Tibial nerve (tissue), 4 donors: ENCODE results near the gene AGPS. TPM values are rescaled to one million over a fixed set of nuclear protein-coding genes. Genes with fewer than 3 reads are reported as not detected.
A peak's percentile ranks its signal among the peaks of the same experiment; 100 is the strongest.

Experiments used
- DNase-seq, 2 donors: peaks; one replicate each; pipeline ENCODE4 v3.0.0-alpha.2; 2019; ENCODE audit warnings: low spot score in 2 of 2
- H3K27ac ChIP-seq, 4 donors: fragments of 200-600 bp; sonication (generic) in 3 of 4; one replicate each; pipeline ENCODE4 v1.5.1; 2017 to 2019; ENCODE audit warnings: mild to moderate bottlenecking in 1 of 4
- H3K27me3 ChIP-seq, 2 donors: fragments of 200-600 bp; sonication (generic) in 1 of 2; one replicate each; pipeline versions ENCODE4 v1.5.1 to v1.6.0; 2017 to 2019
- H3K36me3 ChIP-seq, 3 donors: fragments of 200-600 bp; sonication (generic); one replicate each; pipeline ENCODE4 v1.5.1; 2018 to 2019
- H3K4me1 ChIP-seq, 4 donors: fragments of 200-600 bp; sonication (generic) in 3 of 4; one replicate each; pipeline ENCODE4 v1.5.1; 2017 to 2019
- H3K4me3 ChIP-seq, 4 donors: fragments of 200-600 bp; sonication (generic) in 3 of 4; one replicate each; pipeline ENCODE4 v1.5.1; 2017 to 2019; ENCODE audit warnings: mild to moderate bottlenecking in 1 of 4, moderate library complexity in 1 of 4
- H3K9me3 ChIP-seq, 4 donors: fragments of 200-600 bp; sonication (generic) in 3 of 4; one replicate each; pipeline ENCODE4 v1.5.1; 2017 to 2019
- CTCF ChIP-seq, 5 experiments: fragments of 200-600 bp in 3 of 5; fragments of 450-650 bp in 2 of 5; sonication (generic) in 3 of 5; IDR thresholded peaks; one replicate each; pipeline ENCODE4 v1.5.1; 2016 to 2019; ENCODE audit warnings: antibody characterized with exemption in 5 of 5, mild to moderate bottlenecking in 3 of 5, moderate library complexity in 2 of 5
- EP300 ChIP-seq, 2 donors: sonication (generic); formaldehyde crosslinking; IDR thresholded peaks; one replicate each; pipeline ENCODE4 v1.6.1; 2017; ENCODE audit warnings: antibody characterized with exemption in 2 of 2, mild to moderate bottlenecking in 1 of 2
- POLR2A ChIP-seq, 2 donors: fragments of 450-650 bp; IDR thresholded peaks; one replicate each; pipeline ENCODE4 v1.6.1; 2017; ENCODE audit warnings: antibody characterized with exemption in 2 of 2, mild to moderate bottlenecking in 2 of 2, moderate library complexity in 2 of 2
- WGBS, 2 donors: methylation state at CpG; one replicate each; pipeline ENCODE4 v1.1.5; 2018; 5-methylcytosine and 5-hydroxymethylcytosine counted together
- total RNA-seq, 4 donors: library from RNA; depleted of rRNA; stranded (reverse); fragments of >200 nt; gene quantifications; one replicate each; pipeline ENCODE4 v1.1.0, GENCODE V29; 2016

AGPS gene
- total RNA-seq, 4 donors from 2014 or later, result 33.9 to 47.9 (median 40.1) TPM

GRCh38 chr2:177379354-177379753, 13.2 kb upstream of the AGPS start:
- H3K4me1 ChIP-seq, result no peaks in the 10 kb centered on the region
- no peak for TF ChIP-seq CTCF (IDR thresholded peaks at IDR 0.05)
- TF ChIP-seq POLR2A (IDR thresholded peaks at IDR 0.05), result no peak
- no peak for TF ChIP-seq EP300 (IDR thresholded peaks at IDR 0.05)
- H3K4me3 ChIP-seq, result no peak overlapping the region
- no peak for DNase-seq
- H3K27me3 ChIP-seq, result no peaks in the 10 kb centered on the region
- WGBS, 2 donors, result 85 to 90% methylated on average over 4 of the region's 4 CpGs
- H3K9me3 ChIP-seq, result peaks cover 0 to 3% (median 0%) of the 10 kb centered on the region in 4 donors
- H3K36me3 ChIP-seq, result no peaks in the 10 kb centered on the region
- no peak overlapping the region for H3K27ac ChIP-seq

- H3K36me3 ChIP-seq, result no peaks in the 10 kb centered on the region
- no peak overlapping the region for H3K4me3 ChIP-seq
- no peaks in the 10 kb centered on the region for H3K4me1 ChIP-seq
- H3K27me3 ChIP-seq, result no peaks in the 10 kb centered on the region
- TF ChIP-seq EP300 (IDR thresholded peaks at IDR 0.05) (no peak), POLR2A (IDR thresholded peaks at IDR 0.05) (no peak), CTCF (IDR thresholded peaks at IDR 0.05) (no peak)
- no peak for DNase-seq
- 59 to 75% methylated on average over 3 of the region's 3 CpGs for WGBS, 2 donors
- H3K27ac ChIP-seq, result no peak overlapping the region
- peaks cover 0 to 3% (median 0%) of the 10 kb centered on the region in 4 donors for H3K9me3 ChIP-seq
These were observed 12.4 kb upstream of the AGPS start for GRCh38 chr2:177380181-177380580.

DNA sequence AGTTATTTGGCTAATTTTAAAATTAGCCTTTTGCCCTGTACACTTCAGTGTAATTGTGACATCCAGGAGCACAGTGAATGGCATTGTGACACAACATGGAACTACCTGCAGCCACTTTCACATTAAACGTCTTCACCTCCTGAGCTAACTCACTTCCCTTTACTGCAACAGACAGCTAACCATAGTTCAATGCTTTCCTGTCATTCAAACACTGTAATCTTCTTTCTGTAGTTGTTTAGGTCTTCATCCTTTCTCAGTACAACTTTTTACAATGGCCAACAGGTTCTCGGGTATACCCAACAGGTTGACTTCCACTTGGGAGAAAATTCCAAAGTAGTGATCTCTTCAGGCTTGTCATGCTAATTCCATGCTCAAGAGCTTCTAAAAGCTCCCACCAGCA, 8.6 kb upstream of the AGPS start:
- no peak overlapping the region for H3K27ac ChIP-seq
- H3K27me3 ChIP-seq, result no peaks in the 10 kb centered on the region
- H3K4me3 ChIP-seq, result no peak overlapping the region
- DNase-seq, result no peak
- TF ChIP-seq EP300 (IDR thresholded peaks at IDR 0.05) (no peak), POLR2A (IDR thresholded peaks at IDR 0.05) (no peak), CTCF (IDR thresholded peaks at IDR 0.05) (no peak)
- no peaks in the 10 kb centered on the region for H3K9me3 ChIP-seq
- no peaks in the 10 kb centered on the region for H3K36me3 ChIP-seq
- H3K4me1 ChIP-seq, result no peaks in the 10 kb centered on the region
- 49 to 61% methylated on average over 2 of the region's 2 CpGs for WGBS, 2 donors

DNA sequence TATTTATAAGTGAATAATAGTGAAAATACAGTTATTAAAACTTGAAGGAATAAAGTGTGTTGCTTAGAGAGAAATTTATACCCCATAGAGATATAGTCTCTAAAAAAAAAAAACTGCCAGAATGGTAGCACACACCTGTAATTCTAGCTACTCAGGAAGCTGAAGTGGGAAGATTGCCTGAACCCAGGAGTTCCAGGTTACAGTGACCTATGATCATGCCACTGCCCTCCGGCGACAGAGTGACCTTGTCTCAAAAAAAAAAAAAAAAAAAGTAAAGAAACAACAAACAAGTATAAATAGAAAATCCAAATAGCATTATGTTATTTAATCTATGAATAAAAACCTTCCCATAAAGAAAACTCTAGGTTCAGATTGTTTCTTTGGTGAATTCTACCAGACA, 7.4 kb upstream of the AGPS start:
- H3K27ac ChIP-seq, result no peak overlapping the region
- no peaks in the 10 kb centered on the region for H3K27me3 ChIP-seq
- H3K4me3 ChIP-seq, result no peak overlapping the region
- no peaks in the 10 kb centered on the region for H3K36me3 ChIP-seq
- TF ChIP-seq POLR2A (IDR thresholded peaks at IDR 0.05), result no peak
- no peak for TF ChIP-seq EP300 (IDR thresholded peaks at IDR 0.05)
- no peak for TF ChIP-seq CTCF (IDR thresholded peaks at IDR 0.05)
- DNase-seq, result no peak
- no peaks in the 10 kb centered on the region for H3K4me1 ChIP-seq
- H3K9me3 ChIP-seq, result no peaks in the 10 kb centered on the region
- 78 to 93% methylated on average over 2 of the region's 2 CpGs for WGBS, 2 donors

DNA sequence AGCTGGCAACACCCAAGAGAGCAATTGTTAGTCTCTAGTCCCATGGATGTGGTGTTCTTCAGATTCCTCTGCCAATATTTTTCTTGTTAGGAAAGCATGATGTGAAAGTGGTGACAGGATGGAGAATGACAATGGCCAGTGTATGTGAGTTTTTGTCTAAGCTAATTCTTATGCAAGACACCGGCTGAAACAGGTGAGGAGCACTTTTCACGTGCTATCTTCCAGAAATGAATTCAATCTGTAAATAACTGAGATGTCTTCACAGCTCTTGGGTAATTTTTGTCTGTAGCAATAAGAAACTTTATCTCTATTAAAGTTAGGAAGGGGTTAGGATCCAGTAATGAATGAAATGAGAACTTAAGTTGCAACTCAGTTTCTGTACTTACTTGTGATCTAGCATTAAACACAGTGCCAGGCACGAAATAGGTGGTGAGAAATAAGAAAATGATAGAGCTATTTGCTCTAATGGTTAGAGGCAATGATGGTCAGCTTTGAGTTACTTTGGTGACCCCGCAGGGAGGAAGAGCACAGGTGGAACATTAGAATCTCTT, 676 bp upstream of the AGPS start:
- TF ChIP-seq CTCF (IDR thresholded peaks at IDR 0.05) (no peak), EP300 (IDR thresholded peaks at IDR 0.05) (no peak), POLR2A (IDR thresholded peaks at IDR 0.05) (no peak)
- H3K27me3 ChIP-seq, result no peaks in the 10 kb centered on the region
- peak overlapping the region in 3 of 4 donors; percentile 73 to 90 (median 88) for H3K27ac ChIP-seq
- H3K36me3 ChIP-seq, result no peaks in the 10 kb centered on the region
- H3K9me3 ChIP-seq, result no peaks in the 10 kb centered on the region
- 68 to 72% methylated on average over 4 of the region's 4 CpGs for WGBS, 2 donors
- H3K4me3 ChIP-seq, result peak overlapping the region; percentile 60 to 88 (median 71)
- peaks cover 0 to 44% (median 8%) of the 10 kb centered on the region in 4 donors for H3K4me1 ChIP-seq
- no peak for DNase-seq
